HepG2 (cell line): ENCODE results near the gene LRRC8E.

Experiments used
- HNF4G ChIP-seq, 2 experiments: sonication (generic) in 1 of 2; formaldehyde crosslinking in 1 of 2; IDR thresholded peaks; 2 replicates each; pipeline versions ENCODE4 v1.4.0 to v1.6.1; 2011 to 2020; ENCODE audit warnings: borderline replicate concordance in 2 of 2, low read depth in 2 of 2, mild to moderate bottlenecking in 2 of 2, low read length in 1 of 2, missing genetic modification reagents in 1 of 2, moderate library complexity in 1 of 2
- MXD4 ChIP-seq: IDR thresholded peaks from 2 replicates; pipeline ENCODE4 v1.6.1; 2016; ENCODE audit warnings: mild to moderate bottlenecking, missing biosample characterization, missing genetic modification reagents
- NFE2L1 ChIP-seq: sonication (generic); formaldehyde crosslinking; IDR thresholded peaks from 2 replicates; pipeline ENCODE4 v1.4.0; 2020; ENCODE audit warnings: missing genetic modification reagents, mild to moderate bottlenecking, borderline replicate concordance
- TF ChIP-seq, protein P1 (sequence below): sonication (generic); formaldehyde crosslinking; IDR thresholded peaks from 2 replicates; pipeline ENCODE4 v1.5.0; 2020; ENCODE audit warnings: mild to moderate bottlenecking, missing genetic modification reagents, moderate library complexity
- TF ChIP-seq, protein P2 (sequence below): sonication (generic); formaldehyde crosslinking; IDR thresholded peaks from 2 replicates; pipeline ENCODE4 v1.4.0; 2020; ENCODE audit warnings: missing genetic modification reagents

DNA sequence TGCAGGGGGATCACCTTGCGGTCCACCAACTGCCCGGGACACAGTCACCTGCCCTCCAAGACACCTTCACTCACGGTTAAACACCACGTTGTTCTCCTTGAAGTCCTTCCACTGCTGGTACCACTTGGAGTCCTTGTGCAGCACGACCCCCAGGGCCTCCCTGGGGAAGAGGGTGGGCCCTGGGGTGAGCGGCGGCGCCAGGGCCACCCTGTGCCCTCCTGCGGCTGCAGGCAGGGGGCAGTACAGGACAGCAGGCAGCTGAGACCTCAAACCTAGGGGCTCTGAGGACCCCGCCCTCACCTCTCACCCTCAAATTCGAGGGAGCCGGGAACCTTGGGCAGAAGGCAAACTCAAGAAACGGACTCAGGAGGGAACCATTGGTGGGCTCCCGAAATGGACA lies 45.1 kb downstream of the LRRC8E start:
- TF ChIP-seq MXD4 (CRISPR knock-in tag) (no peak), HNF4G (IDR thresholded peaks at IDR 0.05; ENCODE audit: borderline replicate concordance, low read depth, low read length) (no peak), HNF4G (CRISPR knock-in tag; IDR thresholded peaks at IDR 0.05; ENCODE audit: borderline replicate concordance, low read depth) (no peak), NFE2L1 (no peak)
- TF ChIP-seq, protein P1, sequence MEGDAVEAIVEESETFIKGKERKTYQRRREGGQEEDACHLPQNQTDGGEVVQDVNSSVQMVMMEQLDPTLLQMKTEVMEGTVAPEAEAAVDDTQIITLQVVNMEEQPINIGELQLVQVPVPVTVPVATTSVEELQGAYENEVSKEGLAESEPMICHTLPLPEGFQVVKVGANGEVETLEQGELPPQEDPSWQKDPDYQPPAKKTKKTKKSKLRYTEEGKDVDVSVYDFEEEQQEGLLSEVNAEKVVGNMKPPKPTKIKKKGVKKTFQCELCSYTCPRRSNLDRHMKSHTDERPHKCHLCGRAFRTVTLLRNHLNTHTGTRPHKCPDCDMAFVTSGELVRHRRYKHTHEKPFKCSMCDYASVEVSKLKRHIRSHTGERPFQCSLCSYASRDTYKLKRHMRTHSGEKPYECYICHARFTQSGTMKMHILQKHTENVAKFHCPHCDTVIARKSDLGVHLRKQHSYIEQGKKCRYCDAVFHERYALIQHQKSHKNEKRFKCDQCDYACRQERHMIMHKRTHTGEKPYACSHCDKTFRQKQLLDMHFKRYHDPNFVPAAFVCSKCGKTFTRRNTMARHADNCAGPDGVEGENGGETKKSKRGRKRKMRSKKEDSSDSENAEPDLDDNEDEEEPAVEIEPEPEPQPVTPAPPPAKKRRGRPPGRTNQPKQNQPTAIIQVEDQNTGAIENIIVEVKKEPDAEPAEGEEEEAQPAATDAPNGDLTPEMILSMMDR (CRISPR knock-in tag): peak; percentile 28; the same call in 1 of the 2 replicates
- TF ChIP-seq, protein P2, sequence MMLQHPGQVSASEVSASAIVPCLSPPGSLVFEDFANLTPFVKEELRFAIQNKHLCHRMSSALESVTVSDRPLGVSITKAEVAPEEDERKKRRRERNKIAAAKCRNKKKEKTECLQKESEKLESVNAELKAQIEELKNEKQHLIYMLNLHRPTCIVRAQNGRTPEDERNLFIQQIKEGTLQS: no peak
